Measurements from ENCODE around the gene SND1.

GRCh38 chr7:128135159-128135514 lies 483.1 kb downstream of the SND1 start:
- TF ChIP-seq CTCF (IDR thresholded peaks at IDR 0.05) (no peak), POLR2AphosphoS5 (IDR thresholded peaks at IDR 0.05) (no peak)

All from breast epithelium (tissue), 3 donors.